ENCODE measurements around the gene TNK1.
"Not testable (repeated sequence)": the region's sequence is repeated elsewhere in the genome, so short reads cannot be mapped to it uniquely, and the experiment has no call there.

Gene TNK1

DNA sequence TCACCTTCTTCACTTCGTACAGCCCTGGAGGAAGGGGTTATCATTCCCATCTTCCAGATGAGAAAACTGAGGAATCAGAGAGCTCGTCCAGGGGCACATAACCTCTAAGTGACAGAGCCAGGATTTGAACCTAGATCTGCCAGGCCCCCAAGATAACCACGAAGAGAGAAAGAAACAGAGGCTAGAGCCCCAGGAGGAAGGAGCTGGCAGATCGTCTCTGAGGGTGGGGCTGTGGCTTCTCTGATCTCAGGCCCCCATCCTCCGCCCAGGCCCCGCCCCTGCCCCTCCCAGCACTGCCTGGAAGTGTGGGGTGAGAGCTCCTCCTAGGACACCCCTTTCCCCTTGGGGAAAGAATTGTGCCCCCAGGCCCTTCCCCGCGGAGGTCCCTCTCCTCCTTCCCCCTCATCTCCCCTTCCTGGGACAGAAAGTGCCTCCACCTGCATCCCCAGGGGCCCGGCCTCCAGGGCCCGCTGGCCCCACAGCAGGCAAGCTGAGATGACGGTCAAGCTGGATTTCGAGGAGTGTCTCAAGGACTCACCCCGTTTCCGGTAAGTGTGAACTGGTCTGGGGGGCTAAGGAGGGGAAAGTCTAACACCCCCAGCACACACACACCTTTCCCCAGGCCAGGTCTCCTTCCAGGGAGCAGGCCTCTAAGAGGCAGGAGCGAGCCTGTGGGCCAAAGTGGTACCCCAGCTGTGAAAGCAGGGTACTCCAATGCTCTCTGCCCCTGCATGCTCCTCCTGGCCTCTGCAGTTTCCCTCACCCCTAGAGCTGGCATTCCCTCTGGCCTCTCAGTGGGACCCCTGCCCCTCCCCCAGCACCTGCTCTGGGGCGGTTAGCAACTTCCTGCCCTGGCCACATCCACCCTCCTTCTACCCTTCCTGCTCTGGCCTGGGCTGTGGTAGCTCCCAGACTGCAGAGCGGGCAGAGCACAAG lies 44.4 kb upstream of the TNK1 start, which contains the start of gene ACAP1:
ACAP1 (plus strand) TSS at position 290 of the 936 bp plus-strand sequence; CDS start at position 496, 206 bp downstream.
- no peak within 1 kb of the TSS for H3K27ac ChIP-seq
- H3K9ac ChIP-seq: peak within 1 kb of the TSS; percentile 13; the same call in 1 of the 2 replicates
- TF ChIP-seq, protein P1, sequence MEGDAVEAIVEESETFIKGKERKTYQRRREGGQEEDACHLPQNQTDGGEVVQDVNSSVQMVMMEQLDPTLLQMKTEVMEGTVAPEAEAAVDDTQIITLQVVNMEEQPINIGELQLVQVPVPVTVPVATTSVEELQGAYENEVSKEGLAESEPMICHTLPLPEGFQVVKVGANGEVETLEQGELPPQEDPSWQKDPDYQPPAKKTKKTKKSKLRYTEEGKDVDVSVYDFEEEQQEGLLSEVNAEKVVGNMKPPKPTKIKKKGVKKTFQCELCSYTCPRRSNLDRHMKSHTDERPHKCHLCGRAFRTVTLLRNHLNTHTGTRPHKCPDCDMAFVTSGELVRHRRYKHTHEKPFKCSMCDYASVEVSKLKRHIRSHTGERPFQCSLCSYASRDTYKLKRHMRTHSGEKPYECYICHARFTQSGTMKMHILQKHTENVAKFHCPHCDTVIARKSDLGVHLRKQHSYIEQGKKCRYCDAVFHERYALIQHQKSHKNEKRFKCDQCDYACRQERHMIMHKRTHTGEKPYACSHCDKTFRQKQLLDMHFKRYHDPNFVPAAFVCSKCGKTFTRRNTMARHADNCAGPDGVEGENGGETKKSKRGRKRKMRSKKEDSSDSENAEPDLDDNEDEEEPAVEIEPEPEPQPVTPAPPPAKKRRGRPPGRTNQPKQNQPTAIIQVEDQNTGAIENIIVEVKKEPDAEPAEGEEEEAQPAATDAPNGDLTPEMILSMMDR (conservative IDR thresholded peaks at IDR 0.05; ENCODE audit: low read depth, low read length): no peak
- no peak within 1 kb of the TSS for H2AFZ ChIP-seq (ENCODE audit: low read depth)
- no peak within 1 kb of the TSS for H3K4me2 ChIP-seq
- H4K20me1 ChIP-seq (ENCODE audit: insufficient read depth): no peaks in the 10 kb centered on the region
- H3K4me3 ChIP-seq (IDR thresholded peaks at IDR 0.05; ENCODE audit: insufficient read depth, low read depth, low read length): no peak within 1 kb of the TSS
- H3K79me2 ChIP-seq (ENCODE audit: insufficient read depth, low read depth): no peaks in the 10 kb centered on the region
- no peaks in the 10 kb centered on the region for H3K4me1 ChIP-seq (ENCODE audit: low read depth, poor library complexity, severe bottlenecking)
- no peaks in the 10 kb centered on the region for H3K27me3 ChIP-seq (ENCODE audit: insufficient read depth, low read depth)
- H3K36me3 ChIP-seq (ENCODE audit: insufficient read depth): no peaks in the 10 kb centered on the region

DNA sequence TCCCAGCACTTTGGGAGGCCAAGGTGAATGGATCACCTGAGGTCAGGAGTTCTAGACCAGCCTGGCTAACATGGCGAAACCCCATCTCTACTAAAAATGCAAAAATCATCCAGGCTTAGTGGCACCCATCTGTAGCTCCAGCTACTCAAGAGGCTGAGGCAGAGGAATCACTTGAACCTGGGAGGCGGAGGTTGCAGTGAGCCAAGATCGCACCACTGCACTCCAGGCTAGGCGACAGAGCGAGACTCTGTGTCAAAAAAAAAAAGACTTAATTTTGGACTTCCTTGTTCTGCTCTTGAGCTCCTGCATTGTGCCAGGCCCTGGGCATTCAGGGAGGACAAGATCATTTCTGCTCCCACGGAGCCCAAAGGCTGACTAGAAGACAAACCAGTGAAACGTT lies 43.3 kb upstream of the TNK1 start:
- H3K4me2 ChIP-seq; H3K9ac ChIP-seq; H2AFZ ChIP-seq (ENCODE audit: low read depth); H3K4me3 ChIP-seq (IDR thresholded peaks at IDR 0.05; ENCODE audit: insufficient read depth, low read depth, low read length); H3K79me2 ChIP-seq (ENCODE audit: insufficient read depth, low read depth); H3K36me3 ChIP-seq (ENCODE audit: insufficient read depth); H3K4me1 ChIP-seq (ENCODE audit: low read depth, poor library complexity, severe bottlenecking); H3K27ac ChIP-seq; H3K27me3 ChIP-seq (ENCODE audit: insufficient read depth, low read depth); H4K20me1 ChIP-seq (ENCODE audit: insufficient read depth): not testable (repeated sequence)

DNA sequence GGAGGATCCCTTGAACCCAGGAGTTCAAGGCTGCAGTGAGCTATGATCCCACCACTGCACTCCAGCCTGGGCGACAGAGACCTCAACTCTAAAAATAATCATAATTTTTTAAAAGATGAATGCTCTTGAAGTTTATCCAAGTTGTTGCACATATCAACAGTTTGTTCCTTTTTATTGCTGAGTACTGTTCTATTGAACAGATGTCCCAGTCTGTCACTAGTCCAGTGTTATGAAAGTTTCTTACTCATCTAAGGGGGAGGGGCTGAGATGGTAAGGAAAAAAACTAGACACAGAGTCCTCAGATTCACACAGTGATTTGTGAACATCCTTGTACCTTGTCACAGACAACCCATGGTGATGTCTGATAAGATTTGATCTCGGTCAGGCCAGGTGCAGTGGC lies 40.7 kb upstream of the TNK1 start:
- H3K4me1 ChIP-seq (ENCODE audit: low read depth, poor library complexity, severe bottlenecking): no peaks in the 10 kb centered on the region
- no peak overlapping the region for H2AFZ ChIP-seq (ENCODE audit: low read depth)
- TF ChIP-seq, protein P1 (conservative IDR thresholded peaks at IDR 0.05; ENCODE audit: low read depth, low read length): no peak
- no peaks in the 10 kb centered on the region for H3K27me3 ChIP-seq (ENCODE audit: insufficient read depth, low read depth)
- H4K20me1 ChIP-seq (ENCODE audit: insufficient read depth): no peaks in the 10 kb centered on the region
- no peak overlapping the region for H3K27ac ChIP-seq
- H3K9ac ChIP-seq: no peak overlapping the region
- no peak overlapping the region for H3K4me2 ChIP-seq
- H3K4me3 ChIP-seq (IDR thresholded peaks at IDR 0.05; ENCODE audit: insufficient read depth, low read depth, low read length): no peak overlapping the region
- H3K79me2 ChIP-seq (ENCODE audit: insufficient read depth, low read depth): no peaks in the 10 kb centered on the region
- no peaks in the 10 kb centered on the region for H3K36me3 ChIP-seq (ENCODE audit: insufficient read depth)

DNA sequence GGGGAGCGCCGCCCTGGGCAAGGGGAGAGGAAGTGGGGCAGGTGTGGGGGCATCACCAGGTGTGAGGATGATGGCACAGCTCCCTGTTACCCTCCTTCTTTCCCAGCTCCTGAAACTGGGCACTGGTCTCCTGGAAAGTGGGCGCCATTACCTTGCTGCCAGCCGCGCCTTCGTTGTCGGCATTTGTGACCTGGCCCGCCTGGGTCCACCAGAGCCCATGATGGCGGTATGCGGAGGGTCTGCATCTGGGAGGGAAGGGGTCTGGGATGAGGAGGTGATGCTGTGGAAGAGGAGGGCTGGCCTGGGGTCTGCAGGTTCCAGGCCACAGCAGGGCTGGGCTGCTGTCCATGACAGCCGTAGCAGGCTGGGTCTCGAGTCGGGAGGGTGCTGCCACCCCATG lies 39.0 kb upstream of the TNK1 start:
- Histone ChIP-seq H3K36me3 (ENCODE audit: insufficient read depth) (no peaks in the 10 kb centered on the region), H3K79me2 (ENCODE audit: insufficient read depth, low read depth) (no peaks in the 10 kb centered on the region), H4K20me1 (ENCODE audit: insufficient read depth) (no peaks in the 10 kb centered on the region), H3K9ac (no peak overlapping the region), H3K4me3 (IDR thresholded peaks at IDR 0.05; ENCODE audit: insufficient read depth, low read depth, low read length) (no peak overlapping the region), H3K4me2 (no peak overlapping the region), H2AFZ (ENCODE audit: low read depth) (no peak overlapping the region), H3K27me3 (ENCODE audit: insufficient read depth, low read depth) (no peaks in the 10 kb centered on the region), H3K27ac (no peak overlapping the region), H3K4me1 (ENCODE audit: low read depth, poor library complexity, severe bottlenecking) (no peaks in the 10 kb centered on the region)
- TF ChIP-seq, protein P1 (conservative IDR thresholded peaks at IDR 0.05; ENCODE audit: low read depth, low read length): no peak

DNA sequence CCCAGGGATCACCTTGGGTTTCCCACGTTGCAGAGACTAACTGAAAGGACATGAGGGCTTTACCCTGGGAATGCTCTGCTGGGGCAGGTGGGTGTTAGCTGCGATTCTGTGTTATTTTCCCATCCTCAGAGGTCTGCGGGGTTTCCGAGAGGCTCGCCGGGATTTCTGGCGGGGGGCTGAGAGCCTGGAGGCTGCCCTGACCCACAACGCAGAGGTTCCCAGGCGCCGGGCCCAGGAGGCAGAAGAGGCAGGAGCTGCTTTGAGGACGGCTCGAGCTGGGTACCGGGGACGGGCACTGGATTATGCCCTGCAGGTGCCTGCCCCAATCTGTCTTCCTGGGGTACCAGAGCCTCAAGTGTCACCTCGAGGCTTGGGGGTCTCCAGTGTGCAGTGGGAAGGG lies 37.6 kb upstream of the TNK1 start:
- no peaks in the 10 kb centered on the region for H3K36me3 ChIP-seq (ENCODE audit: insufficient read depth)

More for the DNA sequence above, 37.6 kb upstream of the TNK1 start:
- TF ChIP-seq, protein P1 (conservative IDR thresholded peaks at IDR 0.05; ENCODE audit: low read depth, low read length): no peak
- no peak overlapping the region for H3K4me3 ChIP-seq (IDR thresholded peaks at IDR 0.05; ENCODE audit: insufficient read depth, low read depth, low read length)
- H3K4me1 ChIP-seq (ENCODE audit: low read depth, poor library complexity, severe bottlenecking): no peaks in the 10 kb centered on the region
- no peak overlapping the region for H3K4me2 ChIP-seq
- no peak overlapping the region for H3K9ac ChIP-seq
- H2AFZ ChIP-seq (ENCODE audit: low read depth): no peak overlapping the region
- no peak overlapping the region for H3K27ac ChIP-seq
- no peaks in the 10 kb centered on the region for H3K79me2 ChIP-seq (ENCODE audit: insufficient read depth, low read depth)
- no peaks in the 10 kb centered on the region for H3K27me3 ChIP-seq (ENCODE audit: insufficient read depth, low read depth)
- H4K20me1 ChIP-seq (ENCODE audit: insufficient read depth): no peaks in the 10 kb centered on the region

All from KMS-11 (cell line).